Measurements from ENCODE around the gene PLK3. TPM values are rescaled to one million over a fixed set of nuclear protein-coding genes. Genes with fewer than 3 reads are reported as not detected.

The PLK3 gene
- total and polyA plus RNA-seq, 2 experiments from 2014 or later = 9.5 to 12.4 TPM

DNA sequence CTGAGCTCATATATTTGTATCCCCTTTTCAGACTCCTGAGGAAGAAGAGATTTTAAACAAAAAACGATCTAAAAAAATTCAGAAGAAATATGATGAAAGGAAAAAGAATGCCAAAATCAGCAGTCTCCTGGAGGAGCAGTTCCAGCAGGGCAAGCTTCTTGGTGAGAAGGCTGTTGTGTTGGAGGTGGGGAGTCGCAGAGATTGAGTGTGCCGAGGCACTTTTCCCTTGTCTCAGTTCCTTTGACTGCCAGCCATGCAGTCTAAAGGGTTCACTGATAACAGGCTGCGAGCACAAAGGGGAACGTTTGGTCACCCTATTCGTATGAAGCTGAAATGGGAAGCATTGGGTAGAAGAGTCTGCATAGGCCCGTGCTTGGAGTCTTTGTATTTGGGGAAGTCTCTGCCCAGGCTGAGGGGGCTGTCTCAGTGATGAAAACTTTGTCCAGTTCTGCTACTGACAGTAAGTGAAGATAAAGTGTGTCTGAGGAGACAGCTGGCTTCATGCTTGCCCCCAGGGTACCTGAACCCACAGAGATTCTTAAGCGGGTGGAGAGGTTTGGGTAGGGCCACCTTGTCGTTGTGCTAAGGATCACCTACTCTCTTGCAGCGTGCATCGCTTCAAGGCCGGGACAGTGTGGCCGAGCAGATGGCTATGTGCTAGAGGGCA lies 22.1 kb upstream of the PLK3 start:
- peaks cover 28% of the 10 kb centered on the region for H3K36me3 ChIP-seq

DNA sequence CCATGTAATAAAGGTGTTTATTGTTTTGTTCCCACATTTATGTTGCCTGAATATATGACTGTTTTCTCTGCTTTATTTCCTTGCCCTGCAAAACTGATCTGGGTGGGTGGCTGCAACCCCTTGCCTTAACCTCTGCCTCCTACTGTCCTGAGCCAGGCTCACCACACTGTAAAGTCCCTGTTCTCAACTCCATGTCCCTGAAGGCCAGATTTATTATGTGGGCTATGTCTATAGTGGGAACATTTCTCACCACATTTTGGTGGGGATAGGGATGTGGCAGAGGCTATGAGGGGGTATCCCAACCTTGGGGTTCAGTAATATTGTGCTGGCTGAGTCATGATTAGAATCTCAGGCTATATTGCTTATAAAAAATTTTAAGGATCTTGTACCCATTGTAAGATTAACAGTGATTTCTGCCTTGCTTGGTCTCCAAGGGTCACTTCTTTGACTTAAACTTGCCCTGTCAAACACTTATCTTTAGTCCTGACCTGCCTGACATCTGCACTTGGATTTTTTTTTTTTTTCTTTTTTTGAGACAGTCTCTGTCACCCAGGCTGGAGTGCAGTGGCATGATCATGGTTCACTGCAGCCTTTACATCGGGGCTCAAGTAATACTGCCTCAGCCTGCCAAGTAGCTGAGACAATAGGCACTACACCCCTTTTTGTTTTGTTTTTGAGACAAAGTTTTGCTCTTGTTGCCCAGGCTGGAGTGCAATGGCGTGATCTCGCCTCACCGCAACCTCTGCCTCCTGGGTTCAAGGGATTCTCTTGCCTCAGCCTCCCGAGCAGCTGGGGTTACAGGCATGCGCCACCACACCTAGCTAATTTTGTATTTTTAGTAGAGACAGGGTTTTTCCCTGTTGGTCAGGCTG lies 21.2 kb upstream of the PLK3 start:
- Histone ChIP-seq H3K27me3 (no peaks in the 10 kb centered on the region), H3K9me3 (ENCODE audit: low read depth) (no peaks in the 10 kb centered on the region), H3K4me1 (ENCODE audit: low read depth) (peaks cover 18% of the 10 kb centered on the region), H3K36me3 (peaks cover 28% of the 10 kb centered on the region), H3K4me3 (no peak overlapping the region), H3K27ac (peak overlapping the region; percentile 97)
- no peak for DNase-seq (ENCODE audit: low read depth in 1 of 2, low spot score in 1 of 2)
- TF ChIP-seq, protein P1, sequence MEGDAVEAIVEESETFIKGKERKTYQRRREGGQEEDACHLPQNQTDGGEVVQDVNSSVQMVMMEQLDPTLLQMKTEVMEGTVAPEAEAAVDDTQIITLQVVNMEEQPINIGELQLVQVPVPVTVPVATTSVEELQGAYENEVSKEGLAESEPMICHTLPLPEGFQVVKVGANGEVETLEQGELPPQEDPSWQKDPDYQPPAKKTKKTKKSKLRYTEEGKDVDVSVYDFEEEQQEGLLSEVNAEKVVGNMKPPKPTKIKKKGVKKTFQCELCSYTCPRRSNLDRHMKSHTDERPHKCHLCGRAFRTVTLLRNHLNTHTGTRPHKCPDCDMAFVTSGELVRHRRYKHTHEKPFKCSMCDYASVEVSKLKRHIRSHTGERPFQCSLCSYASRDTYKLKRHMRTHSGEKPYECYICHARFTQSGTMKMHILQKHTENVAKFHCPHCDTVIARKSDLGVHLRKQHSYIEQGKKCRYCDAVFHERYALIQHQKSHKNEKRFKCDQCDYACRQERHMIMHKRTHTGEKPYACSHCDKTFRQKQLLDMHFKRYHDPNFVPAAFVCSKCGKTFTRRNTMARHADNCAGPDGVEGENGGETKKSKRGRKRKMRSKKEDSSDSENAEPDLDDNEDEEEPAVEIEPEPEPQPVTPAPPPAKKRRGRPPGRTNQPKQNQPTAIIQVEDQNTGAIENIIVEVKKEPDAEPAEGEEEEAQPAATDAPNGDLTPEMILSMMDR (IDR thresholded peaks at IDR 0.05; ENCODE audit: low read depth, low read length) = no peak

More for the DNA sequence above, 22.1 kb upstream of the PLK3 start:
- Histone ChIP-seq H3K27me3 (no peaks in the 10 kb centered on the region), H3K4me1 (ENCODE audit: low read depth) (peaks cover 18% of the 10 kb centered on the region), H3K27ac (peak overlapping the region; percentile 97), H3K9me3 (ENCODE audit: low read depth) (no peaks in the 10 kb centered on the region), H3K4me3 (no peak overlapping the region)
- DNase-seq (ENCODE audit: low read depth in 1 of 2, low spot score in 1 of 2) = no peak
- TF ChIP-seq, protein P1 (IDR thresholded peaks at IDR 0.05; ENCODE audit: low read depth, low read length) = no peak

DNA sequence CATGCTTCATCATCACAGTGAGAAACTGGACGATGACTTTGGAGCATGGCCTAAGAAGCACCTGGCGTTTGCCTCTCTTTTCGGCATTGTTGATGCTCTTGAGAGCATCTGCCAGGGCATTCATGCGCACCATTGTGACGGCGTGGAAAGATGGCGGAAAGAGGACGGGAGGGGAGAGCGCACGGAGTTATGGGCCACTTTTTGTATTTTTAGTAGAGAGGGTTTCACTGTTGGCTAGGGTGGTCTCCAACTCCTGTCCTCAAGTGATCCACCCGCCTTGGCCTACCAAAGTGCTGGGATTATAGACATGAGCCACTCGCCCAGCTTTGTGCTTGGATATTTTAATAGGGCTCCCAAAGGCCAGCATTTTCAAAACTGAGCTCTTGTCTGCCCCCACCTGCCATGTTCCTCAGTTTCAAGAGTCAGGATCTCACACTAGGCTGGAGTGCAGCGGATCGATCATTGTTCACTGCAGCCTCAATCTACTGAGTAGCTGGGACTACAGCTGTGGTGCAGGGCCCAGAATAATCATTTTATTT lies 19.5 kb upstream of the PLK3 start:
- Histone ChIP-seq H3K4me1 (ENCODE audit: low read depth) (peaks cover 20% of the 10 kb centered on the region), H3K27me3 (no peaks in the 10 kb centered on the region), H3K4me3 (no peak overlapping the region), H3K36me3 (peaks cover 28% of the 10 kb centered on the region), H3K27ac (peak overlapping the region; percentile 49), H3K9me3 (ENCODE audit: low read depth) (no peaks in the 10 kb centered on the region)
- DNase-seq (ENCODE audit: low read depth in 1 of 2, low spot score in 1 of 2) = no peak
- TF ChIP-seq, protein P1 (IDR thresholded peaks at IDR 0.05; ENCODE audit: low read depth, low read length) = no peak

DNA sequence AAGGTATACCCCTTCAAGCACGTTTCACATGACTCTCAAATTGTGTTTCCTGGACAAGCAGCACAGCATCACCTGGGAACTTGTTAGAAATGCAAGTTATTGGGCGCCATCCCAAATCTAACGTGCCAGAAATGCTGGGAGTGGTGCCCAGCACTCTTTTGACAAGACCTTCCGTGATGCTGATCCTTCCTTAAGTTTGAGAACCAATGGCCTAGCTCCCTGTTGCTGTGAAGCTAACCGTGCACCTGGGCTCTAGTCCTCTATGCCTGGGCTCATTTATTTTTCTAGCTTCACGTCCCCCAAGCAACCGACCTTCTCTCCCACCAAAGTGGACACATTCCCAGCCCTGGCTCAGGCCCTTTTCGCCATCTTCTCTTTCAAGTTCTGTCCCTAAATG lies 16.5 kb upstream of the PLK3 start:
- TF ChIP-seq, protein P1 (IDR thresholded peaks at IDR 0.05; ENCODE audit: low read depth, low read length) = no peak
- Histone ChIP-seq H3K27ac (no peak overlapping the region), H3K4me3 (peak overlapping the region; percentile 6), H3K36me3 (peaks cover 7% of the 10 kb centered on the region), H3K27me3 (no peaks in the 10 kb centered on the region), H3K9me3 (ENCODE audit: low read depth) (no peaks in the 10 kb centered on the region), H3K4me1 (ENCODE audit: low read depth) (peaks cover 4% of the 10 kb centered on the region)
- no peak for DNase-seq (ENCODE audit: low read depth in 1 of 2, low spot score in 1 of 2)

DNA sequence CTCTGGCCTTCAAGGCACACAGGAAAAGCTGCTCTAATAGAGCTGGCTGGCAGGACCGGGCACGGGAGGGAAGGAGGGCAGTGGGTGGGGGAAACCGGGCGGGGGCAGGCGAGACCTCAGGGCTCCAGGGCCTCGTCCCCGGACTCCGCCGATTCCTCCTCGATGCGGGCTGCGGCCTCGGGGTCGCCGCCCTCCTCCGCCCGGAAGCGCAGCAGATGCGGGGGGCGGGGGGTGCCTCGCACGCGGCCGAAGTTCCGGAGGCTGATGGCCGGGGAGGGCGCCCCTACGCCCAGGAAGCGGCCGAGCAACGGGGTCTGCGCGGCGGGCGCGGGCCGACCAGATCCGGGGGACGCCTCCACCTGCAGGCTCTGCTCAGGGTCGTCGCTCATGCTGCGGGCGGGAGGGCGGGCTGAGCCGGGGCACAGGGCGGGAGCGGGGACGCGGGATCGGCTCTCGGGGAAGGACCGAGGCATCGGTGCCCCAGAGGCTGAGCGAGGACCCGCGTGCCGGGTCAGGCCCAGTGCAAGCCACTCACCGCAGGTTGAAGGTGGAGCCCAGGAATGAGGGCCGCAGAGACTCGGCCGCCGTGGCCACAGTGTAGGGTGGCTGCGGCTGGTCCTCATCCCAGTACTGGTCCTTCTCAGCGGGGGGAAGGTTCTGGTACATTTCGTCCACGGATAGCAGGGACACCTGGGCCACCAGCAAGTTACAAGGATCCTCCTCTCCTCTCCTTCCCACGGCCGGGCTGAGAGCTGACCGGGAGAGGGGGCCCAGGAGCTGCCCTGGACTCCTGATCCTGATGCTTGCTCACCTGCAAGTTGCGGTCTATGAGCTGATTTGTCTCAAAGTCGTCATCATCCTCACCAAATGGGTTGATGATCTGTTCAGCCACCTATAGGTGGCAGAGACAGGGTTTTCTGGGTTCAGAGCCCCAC lies 15.8 kb upstream of the PLK3 start:
- H3K36me3 ChIP-seq = no peaks in the 10 kb centered on the region
- peak overlapping the region; percentile 6 for H3K4me3 ChIP-seq
- peak; percentile 21 to 51 for DNase-seq (ENCODE audit: low read depth in 1 of 2, low spot score in 1 of 2)
- H3K27me3 ChIP-seq = no peaks in the 10 kb centered on the region
- peaks cover 4% of the 10 kb centered on the region for H3K4me1 ChIP-seq (ENCODE audit: low read depth)
- no peak overlapping the region for H3K27ac ChIP-seq
- TF ChIP-seq, protein P1 (IDR thresholded peaks at IDR 0.05; ENCODE audit: low read depth, low read length) = peak; percentile 11
- no peaks in the 10 kb centered on the region for H3K9me3 ChIP-seq (ENCODE audit: low read depth)
